GM21576 (cell line): ENCODE measurements around the gene CCDC69.
"Not testable (repeated sequence)": the region's sequence is repeated elsewhere in the genome, so short reads cannot be mapped to it uniquely, and the experiment has no call there.

Experiments used
- ATAC-seq: cut with Tn5 transposase; IDR thresholded peaks from one replicate; pipeline ENCODE4 v1.9.1; 2021; ENCODE audit warnings: mild to moderate bottlenecking, moderate library complexity; ENCODE audit not compliant: unreplicated experiment

Gene CCDC69, protein sequence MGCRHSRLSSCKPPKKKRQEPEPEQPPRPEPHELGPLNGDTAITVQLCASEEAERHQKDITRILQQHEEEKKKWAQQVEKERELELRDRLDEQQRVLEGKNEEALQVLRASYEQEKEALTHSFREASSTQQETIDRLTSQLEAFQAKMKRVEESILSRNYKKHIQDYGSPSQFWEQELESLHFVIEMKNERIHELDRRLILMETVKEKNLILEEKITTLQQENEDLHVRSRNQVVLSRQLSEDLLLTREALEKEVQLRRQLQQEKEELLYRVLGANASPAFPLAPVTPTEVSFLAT

DNA sequence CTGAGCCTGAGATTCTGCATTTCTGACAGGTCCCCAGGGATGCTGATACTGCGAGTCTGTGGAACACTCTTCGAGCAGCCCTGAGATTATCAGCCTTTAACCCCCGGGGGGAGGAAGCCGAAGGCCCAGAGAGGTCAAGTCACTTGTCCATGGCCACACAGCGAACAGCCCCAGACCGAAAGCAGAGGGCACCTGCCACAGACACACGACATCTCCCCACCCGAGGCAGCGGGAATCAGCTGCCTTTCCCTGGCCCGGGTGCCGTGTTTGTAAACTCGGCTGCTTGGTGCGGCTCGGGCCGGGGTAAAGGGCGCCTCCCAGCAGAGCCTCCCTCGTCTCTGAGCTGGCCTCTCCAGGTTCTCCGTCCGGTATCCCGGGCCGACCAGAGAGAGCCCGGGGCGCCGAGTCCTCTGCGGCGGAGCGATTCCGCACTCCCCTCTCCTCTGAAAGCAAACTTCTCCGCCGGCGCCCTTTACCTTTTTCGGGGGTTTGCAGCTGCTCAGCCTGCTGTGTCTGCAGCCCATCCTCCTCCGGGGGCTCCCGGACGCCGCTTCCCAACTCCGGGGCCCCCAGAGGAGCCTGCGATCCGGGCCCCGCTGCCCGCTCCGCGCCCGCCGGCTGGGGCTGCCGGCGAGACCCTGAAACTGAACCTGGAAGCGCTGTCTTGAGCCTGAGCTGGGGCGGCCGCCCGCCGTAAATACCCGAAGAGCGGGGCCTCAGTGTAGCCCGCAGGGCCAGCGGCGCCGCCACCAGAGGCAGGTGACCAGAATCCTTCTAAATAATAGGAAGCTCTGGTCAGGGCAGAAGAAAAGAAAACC is at the start of gene CCDC69:
TSS of gene CCDC69 (minus strand) at position 646 of the 818 bp plus-strand sequence. CDS start at position 524, 122 bp downstream.
- ATAC-seq = peak; percentile 70

DNA sequence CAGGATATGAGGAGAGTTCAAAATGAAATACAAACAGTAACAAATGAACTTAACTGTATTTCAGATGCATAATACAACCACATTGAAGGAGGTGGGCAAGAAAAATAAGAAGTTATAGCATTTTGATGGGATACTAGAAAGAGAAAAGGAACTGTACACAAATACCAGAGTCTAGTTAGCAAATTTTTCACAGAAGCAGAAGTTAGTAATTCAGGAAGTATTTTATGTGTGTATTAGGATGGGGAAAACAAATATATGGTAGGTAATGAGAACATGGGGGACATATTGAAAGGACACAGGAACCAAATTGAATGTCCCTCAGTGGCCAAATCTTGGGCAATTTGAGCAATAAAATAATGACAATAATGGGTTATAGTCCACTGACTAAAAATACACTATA is 47.4 kb upstream of the CCDC69 start:
- no peak for ATAC-seq

DNA sequence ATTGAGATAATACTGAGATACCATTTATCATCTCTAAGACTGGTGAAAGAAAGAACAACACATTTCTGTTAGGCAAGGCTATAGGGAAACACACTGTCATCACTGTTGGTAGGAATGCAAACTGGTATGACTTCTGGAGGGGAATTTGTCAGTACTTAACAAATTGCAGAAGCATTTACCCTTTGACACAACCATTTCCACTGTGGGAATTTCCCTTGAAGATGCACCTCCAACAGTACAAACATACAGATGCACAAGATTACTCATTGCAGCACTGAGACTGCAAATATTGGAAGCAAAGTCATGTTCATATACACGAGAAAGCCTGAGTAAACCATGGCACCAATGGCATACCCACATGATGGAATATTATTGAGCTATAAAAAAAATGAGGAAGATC is 46.7 kb upstream of the CCDC69 start:
- peak; percentile 78 for ATAC-seq

DNA sequence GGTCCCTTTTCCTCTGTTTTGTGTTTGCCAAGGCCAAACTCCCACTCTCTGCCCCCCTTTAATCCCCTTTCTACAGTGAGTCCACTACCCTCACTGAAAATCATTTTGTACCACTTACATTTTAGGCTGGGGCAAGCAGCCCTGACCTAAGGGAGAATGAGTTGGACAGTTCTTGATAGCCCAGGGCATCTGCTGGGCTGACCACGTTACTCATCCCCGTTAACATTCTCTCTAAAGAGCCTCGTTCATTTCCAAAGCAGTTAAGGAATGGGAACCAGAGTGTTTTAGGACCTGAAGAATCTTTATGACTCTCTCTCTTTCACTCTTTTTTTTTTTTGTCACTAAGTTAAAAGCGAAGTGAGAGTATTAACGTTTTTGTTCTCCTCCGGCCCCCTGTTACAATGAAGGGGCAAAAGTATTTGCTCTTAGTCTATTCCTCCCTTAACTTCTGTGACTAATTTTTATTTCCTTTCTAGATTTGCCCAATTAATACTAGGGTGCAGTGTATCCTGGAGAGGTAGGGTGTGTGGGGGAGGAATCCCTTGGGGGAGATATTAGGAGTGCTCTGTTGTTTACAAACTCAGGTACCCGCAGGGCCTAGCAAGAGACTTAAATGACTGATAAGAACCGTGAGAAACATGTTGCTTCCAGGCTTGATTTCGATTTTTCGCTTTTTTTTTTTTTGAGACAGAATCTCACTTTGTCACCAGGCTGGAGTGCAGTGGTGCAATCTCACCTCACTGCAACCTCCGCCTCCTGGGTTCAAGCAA is 43.8 kb upstream of the CCDC69 start:
- no peak for ATAC-seq

DNA sequence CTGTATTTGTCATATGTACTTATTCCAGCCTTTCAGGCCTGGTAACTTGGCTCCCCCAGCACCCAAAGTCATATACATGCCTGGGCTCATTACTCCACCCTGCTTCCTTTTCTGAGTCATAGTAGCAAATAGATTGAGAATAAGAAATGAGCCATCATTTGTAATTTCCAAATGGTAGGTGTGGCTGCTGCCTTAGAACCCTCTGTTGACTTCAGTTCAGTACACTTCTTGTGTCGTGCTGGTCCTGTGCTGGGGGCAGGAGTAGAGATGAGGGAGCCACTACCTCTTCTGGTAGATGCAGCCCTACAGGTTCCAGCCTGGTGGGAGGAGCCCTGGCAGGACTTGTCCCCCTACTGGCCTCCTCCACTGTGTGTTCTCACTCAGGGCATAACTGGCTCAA is 40.2 kb upstream of the CCDC69 start:
- no peak for ATAC-seq

DNA sequence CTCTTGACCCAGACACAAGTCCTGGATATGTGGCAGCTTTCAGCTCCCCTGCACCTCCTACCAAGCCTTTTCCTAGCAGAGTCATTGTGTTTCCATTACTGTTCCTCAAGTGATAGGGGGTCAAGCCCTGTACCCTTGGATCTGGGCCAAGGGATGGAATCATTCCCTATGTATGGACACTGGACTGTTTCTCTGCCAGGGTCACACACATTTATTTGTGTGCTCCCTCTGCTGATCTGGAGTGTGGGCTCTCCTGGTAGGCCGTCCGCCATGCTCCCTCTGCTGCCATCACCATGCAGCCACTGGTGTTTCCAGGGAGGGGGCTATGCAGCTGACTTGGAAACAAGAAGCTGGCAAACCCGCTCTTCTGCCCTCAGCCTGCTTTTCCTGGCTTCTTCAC is 38.6 kb upstream of the CCDC69 start:
- ATAC-seq = no peak

DNA sequence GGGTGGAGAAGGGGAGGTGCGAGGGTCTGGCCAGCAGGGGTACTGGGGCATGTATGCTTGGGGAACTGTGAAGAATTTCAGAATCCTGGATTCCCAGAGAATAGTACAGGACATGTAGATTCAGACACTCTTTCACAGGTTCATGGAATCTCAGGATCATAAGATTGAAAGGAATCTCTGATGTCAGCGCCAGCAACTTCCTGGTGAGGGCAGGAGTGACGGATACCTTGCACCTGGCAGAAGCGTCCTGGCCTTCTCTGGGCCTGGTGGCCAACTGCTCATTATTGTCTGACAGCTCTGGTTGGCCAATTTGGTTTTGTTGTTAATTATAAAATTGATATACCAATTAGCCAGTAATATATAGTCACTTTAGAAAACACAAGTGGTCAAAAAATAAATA is 36.0 kb upstream of the CCDC69 start:
- ATAC-seq = no peak

DNA sequence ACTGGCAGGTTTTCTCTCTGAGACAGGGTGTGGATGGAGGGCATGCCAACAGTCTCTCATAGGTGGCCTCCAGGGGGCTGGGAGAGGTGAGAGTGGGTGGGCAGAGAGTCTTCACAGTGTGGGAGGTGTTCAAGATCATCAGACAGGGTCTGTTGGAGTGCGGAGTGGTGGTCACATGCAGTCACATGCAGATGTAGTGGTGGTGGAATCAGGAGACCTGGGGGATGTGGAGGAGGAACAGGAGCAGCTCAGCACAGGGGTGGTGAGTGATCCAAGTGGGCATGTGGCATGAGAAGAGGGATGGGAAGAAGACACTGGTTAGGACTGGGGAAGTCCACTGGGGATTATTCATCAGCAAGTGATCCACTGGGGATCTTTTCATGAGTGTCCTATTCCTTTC is 34.9 kb upstream of the CCDC69 start:
- ATAC-seq = no peak

DNA sequence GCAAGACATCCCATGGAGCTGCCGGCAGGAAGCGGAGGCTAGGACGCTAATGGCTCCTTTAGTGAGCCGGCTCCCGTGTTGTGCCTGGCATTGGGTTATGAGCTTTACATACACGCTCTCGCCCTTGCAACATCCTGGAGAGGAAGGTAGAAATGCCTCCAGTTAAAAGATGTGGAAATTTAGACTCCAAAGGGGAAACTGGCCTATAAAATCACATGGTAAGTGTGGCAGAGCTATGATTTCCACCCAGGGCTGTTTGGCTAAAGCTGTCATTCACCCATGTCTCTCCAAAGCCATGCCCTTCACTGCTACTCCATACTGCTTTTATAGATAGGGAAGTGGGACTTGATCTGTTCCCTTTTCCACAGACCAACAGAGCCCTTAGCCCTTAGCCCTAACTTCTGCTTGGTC is 34.3 kb upstream of the CCDC69 start:
- ATAC-seq = no peak

DNA sequence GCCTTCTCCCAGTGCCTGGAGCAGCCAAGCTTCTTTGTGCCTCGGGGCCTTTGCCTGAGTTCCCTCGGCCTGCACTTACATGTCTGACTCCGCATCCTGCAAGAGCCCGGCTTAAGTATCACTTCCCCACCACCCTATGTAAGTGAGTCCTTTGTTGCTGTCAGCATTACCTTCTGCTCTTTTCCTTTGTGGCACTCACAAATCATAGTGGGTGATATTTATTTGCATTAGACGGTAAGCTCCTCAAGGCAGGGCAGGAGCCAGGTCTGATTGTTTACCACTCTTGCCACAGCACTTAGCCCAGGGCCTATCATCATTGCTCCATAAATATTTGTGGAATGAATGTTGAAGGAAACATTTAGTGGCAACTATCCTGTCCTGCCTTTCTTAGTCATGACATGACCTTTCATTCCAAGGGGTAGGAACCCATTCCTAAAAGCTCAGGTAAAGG is 33.9 kb upstream of the CCDC69 start:
- ATAC-seq = peak; percentile 34

DNA sequence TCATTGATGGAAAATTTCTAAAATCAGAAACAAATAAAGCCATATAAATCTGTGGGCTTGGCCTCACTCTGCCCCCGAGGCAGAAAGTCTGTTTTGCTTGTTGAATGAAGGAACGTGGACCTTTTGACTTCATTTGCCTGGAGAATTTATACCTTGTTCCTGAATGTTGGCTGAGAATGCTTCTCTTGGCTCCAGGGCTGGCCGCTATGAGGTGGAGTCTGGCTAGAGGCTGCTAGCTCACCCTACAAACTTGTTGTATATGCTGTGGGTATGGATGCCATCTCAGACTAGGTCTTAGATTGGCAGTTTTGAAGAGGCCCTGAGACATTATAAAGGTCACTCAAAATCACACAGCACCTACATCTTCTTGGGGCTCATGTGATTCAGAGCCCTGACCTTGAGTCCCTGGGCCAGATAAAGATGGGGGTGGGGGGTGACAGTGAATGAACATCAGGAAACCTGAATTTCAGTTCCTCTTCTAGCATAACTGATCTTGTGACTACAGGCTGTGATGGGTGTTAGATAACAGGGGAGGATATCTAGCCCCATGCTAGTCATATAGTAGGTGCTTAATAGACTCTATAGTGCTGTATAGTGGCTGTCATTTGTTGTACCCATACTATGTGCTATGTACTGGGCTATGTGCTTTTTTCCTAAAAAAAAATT is 31.9 kb upstream of the CCDC69 start:
- ATAC-seq = peak; percentile 37

DNA sequence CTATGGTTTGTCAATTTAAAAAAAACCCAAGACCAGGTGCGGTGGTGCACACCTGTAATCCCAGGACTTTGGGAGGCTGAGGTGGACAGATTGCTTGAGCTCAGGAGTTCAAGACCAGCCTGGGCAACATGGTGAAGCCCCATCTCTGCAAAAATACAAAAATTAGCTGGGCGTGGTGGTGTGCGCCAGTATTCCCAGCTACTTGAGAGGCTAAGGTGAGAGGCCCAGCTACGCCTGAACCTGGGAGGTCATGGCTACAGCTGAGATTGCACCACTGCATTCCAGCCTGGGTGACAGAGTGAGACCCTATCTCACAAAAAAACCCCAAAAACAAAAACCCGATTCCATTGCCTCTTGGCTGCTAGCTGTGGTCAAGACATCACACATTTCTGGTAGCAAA is 31.1 kb upstream of the CCDC69 start:
- not testable (repeated sequence) for ATAC-seq

DNA sequence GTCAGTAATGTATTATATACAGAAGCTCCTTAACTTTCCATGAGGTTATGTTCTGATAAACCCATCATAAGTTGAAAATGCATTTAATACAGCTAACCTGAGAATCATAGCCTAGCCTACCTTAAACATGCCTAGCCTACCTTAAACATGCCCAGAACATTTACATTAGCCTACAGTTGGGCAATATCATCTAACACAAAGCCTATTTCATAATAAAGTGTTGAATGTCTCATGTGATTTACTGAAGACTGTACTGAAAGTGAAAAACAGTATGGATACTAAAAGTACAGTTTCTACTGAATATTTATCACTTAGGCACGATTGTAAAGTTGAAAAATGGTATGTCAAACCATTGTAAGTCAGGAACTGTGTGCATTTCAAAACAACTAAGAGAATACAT is 30.7 kb upstream of the CCDC69 start:
- no peak for ATAC-seq

DNA sequence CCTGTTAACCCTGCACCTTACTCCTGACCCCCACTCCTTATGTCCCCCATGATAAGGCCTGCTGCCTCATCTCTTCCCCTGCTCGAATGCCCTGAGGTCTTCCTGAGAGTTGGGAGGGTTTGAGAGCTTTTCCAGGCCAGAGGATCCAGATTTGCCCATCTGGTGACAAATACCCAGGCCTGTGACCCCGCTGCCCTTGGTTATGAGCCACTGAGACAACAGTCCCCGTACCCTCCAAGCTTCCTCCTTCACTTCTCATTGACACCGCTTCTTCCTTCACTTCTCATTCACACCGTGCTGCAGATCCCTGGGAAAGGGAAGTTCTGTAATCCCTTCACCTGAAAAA is 29.7 kb upstream of the CCDC69 start:
- ATAC-seq = no peak

DNA sequence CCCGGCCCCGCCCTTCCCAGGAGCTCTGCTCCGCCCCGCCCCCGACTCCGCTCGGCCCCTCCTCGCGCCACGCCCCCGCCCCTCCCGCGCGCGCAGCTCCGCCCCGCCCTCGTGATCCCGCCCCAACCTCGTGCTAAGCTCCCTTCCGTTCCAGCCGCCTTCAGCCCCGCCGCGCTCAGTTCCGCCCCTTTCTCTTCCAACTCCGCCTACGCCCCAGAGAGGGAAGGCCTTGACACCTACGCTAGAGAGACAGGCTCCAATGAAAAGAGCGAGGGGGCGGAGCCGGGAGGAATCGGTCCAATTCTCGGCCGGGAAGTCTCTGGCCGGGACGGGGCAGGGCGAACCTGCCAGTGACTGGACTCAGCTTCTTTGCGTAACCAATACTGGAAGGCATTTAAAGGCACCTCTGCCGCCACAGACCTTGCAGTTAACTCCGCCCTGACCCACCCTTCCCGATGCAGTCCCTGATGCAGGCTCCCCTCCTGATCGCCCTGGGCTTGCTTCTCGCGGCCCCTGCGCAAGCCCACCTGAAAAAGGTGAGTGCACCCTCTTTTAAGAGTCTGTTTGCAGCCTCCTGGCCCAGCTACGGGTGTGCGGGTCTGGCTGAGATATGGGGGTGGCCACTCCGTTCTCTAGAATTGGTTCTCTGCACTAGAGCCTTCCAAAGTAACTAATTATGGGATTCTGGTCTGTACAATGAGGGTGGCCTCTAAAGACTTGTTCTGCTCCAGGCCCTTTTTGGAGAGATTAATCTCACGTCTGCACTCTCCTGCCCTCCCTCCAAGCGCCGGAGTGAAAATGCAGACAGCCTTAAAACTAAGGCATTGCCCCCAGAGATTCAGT is 29.1 kb upstream of the CCDC69 start, which contains the start of gene GM2A:
TSS of gene GM2A (plus strand) at position 424 of the 843 bp plus-strand sequence. CDS start at position 456, 32 bp downstream.
- peak; percentile 79 for ATAC-seq

DNA sequence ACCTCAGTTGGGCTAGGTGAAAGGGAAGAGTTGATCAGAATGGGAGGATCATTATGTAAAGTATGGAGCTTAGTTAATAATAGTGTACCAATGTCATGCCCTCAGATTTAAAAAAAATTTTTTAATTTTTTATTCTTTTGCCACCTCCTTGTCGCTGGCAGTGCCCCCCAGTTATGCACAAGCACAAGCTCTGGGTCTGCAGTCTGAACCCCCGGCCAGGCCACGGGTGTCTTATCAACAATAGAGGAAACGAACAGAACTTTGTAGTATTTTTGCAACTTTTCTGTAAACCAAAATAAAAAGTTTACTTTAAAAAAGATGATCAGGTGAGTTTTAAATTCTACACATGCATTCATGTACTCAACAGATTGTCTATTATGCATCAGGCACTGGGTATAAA is 27.7 kb upstream of the CCDC69 start:
- no peak for ATAC-seq

DNA sequence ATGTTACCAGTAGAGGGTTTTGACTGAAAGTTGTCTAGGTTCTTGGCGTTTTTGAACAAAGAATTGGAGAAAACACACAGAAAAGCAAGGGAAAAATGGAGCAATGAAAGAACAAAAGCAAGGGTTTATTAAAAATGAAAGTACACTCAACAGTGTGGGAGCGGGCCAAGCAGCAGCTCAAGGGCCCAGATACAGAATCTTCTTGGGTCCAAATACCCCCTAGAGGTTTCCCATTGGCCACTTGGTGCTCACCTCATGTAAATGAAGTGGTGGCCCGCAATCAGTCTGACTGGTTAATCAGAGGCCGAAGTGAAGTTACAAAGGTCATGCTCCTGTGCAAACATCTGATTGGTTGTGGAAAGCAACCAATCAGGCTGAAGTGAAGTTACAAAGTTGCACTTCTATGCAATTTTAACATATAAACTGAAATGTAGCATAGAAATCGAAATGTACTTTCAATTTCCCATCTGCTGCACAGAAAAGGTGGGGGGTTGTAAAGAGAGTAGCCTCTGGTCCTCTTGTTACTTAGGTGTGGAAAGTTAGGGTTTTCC is 27.2 kb upstream of the CCDC69 start:
- ATAC-seq = no peak

DNA sequence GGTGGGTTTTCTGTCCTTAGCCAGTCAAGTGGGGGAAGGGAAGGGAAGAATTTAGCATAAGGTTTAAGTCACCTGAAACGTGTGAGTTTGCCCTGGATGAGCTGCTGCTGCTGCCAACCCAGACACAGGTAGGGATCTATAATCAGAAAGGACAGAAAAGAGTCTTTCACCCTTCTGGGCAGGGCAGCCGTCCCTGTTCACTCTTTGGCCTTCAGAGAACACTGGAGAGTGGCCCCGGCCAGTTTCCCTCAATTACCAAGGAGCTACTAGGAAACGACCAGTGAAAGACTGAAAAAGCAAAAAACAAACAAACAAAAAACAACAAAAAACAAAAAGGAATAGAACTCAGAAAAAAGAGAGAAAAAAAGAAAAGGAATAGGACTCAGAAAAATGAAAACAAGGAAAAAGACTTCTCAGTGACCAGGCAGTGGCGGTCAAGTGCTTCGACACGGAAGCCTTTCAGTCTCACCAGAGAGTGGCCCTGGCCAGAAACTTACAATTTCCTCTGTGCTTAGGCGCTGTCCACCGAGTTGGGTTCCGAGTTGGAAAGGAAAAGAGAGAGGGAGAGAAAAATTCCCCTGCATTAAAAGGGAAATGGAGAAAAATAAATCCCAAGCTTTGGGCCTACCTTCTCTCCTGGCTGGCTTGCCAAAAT is 26.6 kb upstream of the CCDC69 start:
- ATAC-seq = no peak

DNA sequence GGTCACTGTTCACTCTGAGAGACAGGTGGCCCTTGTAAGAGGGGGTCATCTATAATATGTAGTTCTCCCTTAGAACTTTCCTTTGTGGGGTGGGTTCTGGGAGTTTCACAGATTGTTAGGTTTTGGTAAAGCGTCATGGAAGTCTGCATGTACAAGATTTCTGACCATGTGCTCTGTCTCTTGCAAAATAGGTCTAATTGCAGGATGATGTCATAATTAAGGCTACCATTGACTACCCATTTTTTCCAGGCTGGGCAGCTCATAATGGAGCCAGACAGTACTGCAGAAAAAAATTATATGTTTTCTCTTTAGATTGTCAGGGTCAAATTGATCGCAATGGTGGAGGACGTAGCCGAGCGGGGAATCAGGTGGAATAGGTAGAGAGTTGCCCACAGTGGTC is 25.4 kb upstream of the CCDC69 start:
- ATAC-seq = no peak
